Neural progenitor cell (in vitro differentiated cells): ENCODE results near the gene ATP6V1E1.

Experiments
- CTCF ChIP-seq: fragments of 200-600 bp; sonication (generic); IDR thresholded peaks from 2 replicates; pipeline ENCODE4 v1.5.1; 2017; ENCODE audit warnings: antibody characterized with exemption, mild to moderate bottlenecking
- EZH2 ChIP-seq: fragments of 200-600 bp; sonication (generic); IDR thresholded peaks from 2 replicates; pipeline ENCODE4 v1.6.1; 2017; ENCODE audit warnings: antibody characterized with exemption, mild to moderate bottlenecking, moderate library complexity
- EZH2phosphoT487 ChIP-seq: fragments of 200-600 bp; sonication (generic); IDR thresholded peaks from 2 replicates; pipeline ENCODE4 v1.6.1; 2017; ENCODE audit warnings: antibody characterized with exemption

GRCh38 chr22:17641269-17641668 is 12.7 kb upstream of the ATP6V1E1 start:
- TF ChIP-seq EZH2phosphoT487 (no peak), CTCF (no peak), EZH2 (no peak)
